ENCODE measurements around the gene SLC25A39. TPM values are rescaled to one million over a fixed set of nuclear protein-coding genes. Genes with fewer than 3 reads are reported as not detected.
"Not testable (repeated sequence)": the region's sequence is repeated elsewhere in the genome, so short reads cannot be mapped to it uniquely, and the experiment has no call there.

SLC25A39 gene
- 96.0 and 97.4 TPM in 2 replicates for polyA plus RNA-seq (2013)

- DNase-seq, result peak; percentile 90 to 98
- Histone ChIP-seq H3K18ac (ENCODE audit: low read length) (peak within 1 kb of the TSS; percentile 68), H3K9me3 (ENCODE audit: insufficient read depth, low read depth, low read length) (peaks cover 2% of the 10 kb centered on the region), H3K9ac (ENCODE audit: low read length) (peak within 1 kb of the TSS; percentile 83), H2AK5ac (ENCODE audit: low read length) (peak within 1 kb of the TSS; percentile 1), H3K27me3 (ENCODE audit: insufficient read depth, low read length) (no peaks in the 10 kb centered on the region), H3K4me2 (ENCODE audit: low read length) (peak within 1 kb of the TSS; percentile 74), H2BK12ac (ENCODE audit: low read length) (no peak within 1 kb of the TSS), H3K79me1 (ENCODE audit: low read length) (peaks cover 11% of the 10 kb centered on the region), H4K8ac (ENCODE audit: low read depth, low read length) (peak within 1 kb of the TSS; percentile 62), H2BK120ac (ENCODE audit: insufficient read depth, low read length, poor library complexity) (peak within 1 kb of the TSS; percentile 16), H3K14ac (ENCODE audit: low read length) (peak within 1 kb of the TSS; percentile 13), H2AFZ (ENCODE audit: insufficient read depth, low read length, poor library complexity) (peak within 1 kb of the TSS; percentile 57), H2BK5ac (ENCODE audit: low read depth, low read length, poor library complexity) (peak within 1 kb of the TSS; percentile 27), H3K36me3 (ENCODE audit: control insufficient read depth in 1 of 2, insufficient read depth in 2 of 2, low read length in 2 of 2) (peaks cover 26 to 28% of the 10 kb centered on the region in 2 experiments), H3K79me2 (ENCODE audit: control insufficient read depth, insufficient read depth, low read length, poor library complexity) (peaks cover 11% of the 10 kb centered on the region), H3K4me1 (ENCODE audit: control insufficient read depth in 1 of 2, insufficient read depth in 2 of 2, low read length in 2 of 2) (peaks cover 4 to 12% of the 10 kb centered on the region in 2 experiments), H3K4me3 (ENCODE audit: low read depth, low read length) (peak within 1 kb of the TSS; percentile 97), H3K23ac (ENCODE audit: low read length) (peak within 1 kb of the TSS; percentile 34), H4K12ac (ENCODE audit: low read depth, low read length) (peak within 1 kb of the TSS; percentile 67), H4K91ac (ENCODE audit: low read depth, low read length) (peak within 1 kb of the TSS; percentile 67), H3K4ac (ENCODE audit: low read depth, low read length) (peak within 1 kb of the TSS; percentile 70), H3K27ac (ENCODE audit: low read depth, low read length) (peak within 1 kb of the TSS; percentile 20)
- WGBS (ENCODE audit: extremely low coverage, insufficient coverage, insufficient read length), result no CpG with 5 or more reads among the region's 85 CpGs
Measured at GRCh38 chr17:44324571-44325275, at the start of gene SLC25A39. Gene SLC25A39 (minus strand): TSS chr17:44324823. CDS start chr17:44323562, 1,261 bp downstream.

GRCh38 chr17:44372036-44372435 is 47.4 kb upstream of the SLC25A39 start:
- Histone ChIP-seq H3K4ac (ENCODE audit: low read depth, low read length) (no peak overlapping the region), H3K27ac (ENCODE audit: low read depth, low read length) (no peak overlapping the region), H4K91ac (ENCODE audit: low read depth, low read length) (no peak overlapping the region), H3K4me1 (ENCODE audit: control insufficient read depth in 1 of 2, insufficient read depth in 2 of 2, low read length in 2 of 2) (peaks cover 10 to 12% of the 10 kb centered on the region in 2 experiments), H3K18ac (ENCODE audit: low read length) (no peak overlapping the region), H4K8ac (ENCODE audit: low read depth, low read length) (no peak overlapping the region), H3K23ac (ENCODE audit: low read length) (no peak overlapping the region), H2AFZ (ENCODE audit: insufficient read depth, low read length, poor library complexity) (no peak overlapping the region), H3K27me3 (ENCODE audit: insufficient read depth, low read length) (no peaks in the 10 kb centered on the region), H3K79me2 (ENCODE audit: control insufficient read depth, insufficient read depth, low read length, poor library complexity) (peaks cover 2% of the 10 kb centered on the region), H2BK5ac (ENCODE audit: low read depth, low read length, poor library complexity) (no peak overlapping the region), H3K9me3 (ENCODE audit: insufficient read depth, low read depth, low read length) (no peaks in the 10 kb centered on the region), H2AK5ac (ENCODE audit: low read length) (no peak overlapping the region), H3K36me3 (ENCODE audit: control insufficient read depth in 1 of 2, insufficient read depth in 2 of 2, low read length in 2 of 2) (no peaks in the 10 kb centered on the region), H2BK12ac (ENCODE audit: low read length) (no peak overlapping the region), H3K4me2 (ENCODE audit: low read length) (no peak overlapping the region), H3K14ac (ENCODE audit: low read length) (no peak overlapping the region), H3K79me1 (ENCODE audit: low read length) (no peaks in the 10 kb centered on the region), H4K12ac (ENCODE audit: low read depth, low read length) (no peak overlapping the region), H3K4me3 (ENCODE audit: low read depth, low read length) (no peak overlapping the region), H2BK120ac (ENCODE audit: insufficient read depth, low read length, poor library complexity) (no peak overlapping the region), H3K9ac (ENCODE audit: low read length) (no peak overlapping the region)
- no peak for DNase-seq
- no CpG with 5 or more reads among the region's 10 CpGs for WGBS (ENCODE audit: extremely low coverage, insufficient coverage, insufficient read length)

- not testable (repeated sequence) for H3K79me2 ChIP-seq (ENCODE audit: control insufficient read depth, insufficient read depth, low read length, poor library complexity); H2BK120ac ChIP-seq (ENCODE audit: insufficient read depth, low read length, poor library complexity); H3K27me3 ChIP-seq (ENCODE audit: insufficient read depth, low read length); H3K9me3 ChIP-seq (ENCODE audit: insufficient read depth, low read depth, low read length); H4K91ac ChIP-seq (ENCODE audit: low read depth, low read length); H3K14ac ChIP-seq (ENCODE audit: low read length); H3K79me1 ChIP-seq (ENCODE audit: low read length); H2BK12ac ChIP-seq (ENCODE audit: low read length); H2AK5ac ChIP-seq (ENCODE audit: low read length); H3K9ac ChIP-seq (ENCODE audit: low read length); H2AFZ ChIP-seq (ENCODE audit: insufficient read depth, low read length, poor library complexity); H3K4me1 ChIP-seq (ENCODE audit: control insufficient read depth in 1 of 2, insufficient read depth in 2 of 2, low read length in 2 of 2); H2BK5ac ChIP-seq (ENCODE audit: low read depth, low read length, poor library complexity); H4K12ac ChIP-seq (ENCODE audit: low read depth, low read length); H3K27ac ChIP-seq (ENCODE audit: low read depth, low read length); H4K8ac ChIP-seq (ENCODE audit: low read depth, low read length); H3K4ac ChIP-seq (ENCODE audit: low read depth, low read length); H3K18ac ChIP-seq (ENCODE audit: low read length); DNase-seq; H3K4me3 ChIP-seq (ENCODE audit: low read depth, low read length); H3K23ac ChIP-seq (ENCODE audit: low read length); H3K36me3 ChIP-seq (ENCODE audit: control insufficient read depth in 1 of 2, insufficient read depth in 2 of 2, low read length in 2 of 2); H3K4me2 ChIP-seq (ENCODE audit: low read length)
- no CpG with 5 or more reads among the region's 17 CpGs for WGBS (ENCODE audit: extremely low coverage, insufficient coverage, insufficient read length)
Measured at GRCh38 chr17:44369414-44370023, 44.9 kb upstream of the SLC25A39 start.

GRCh38 chr17:44368391-44369243 is 44.0 kb upstream of the SLC25A39 start:
- not testable (repeated sequence) for H3K4me3 ChIP-seq (ENCODE audit: low read depth, low read length); H2BK12ac ChIP-seq (ENCODE audit: low read length); H2AFZ ChIP-seq (ENCODE audit: insufficient read depth, low read length, poor library complexity); H3K4ac ChIP-seq (ENCODE audit: low read depth, low read length); H4K91ac ChIP-seq (ENCODE audit: low read depth, low read length); DNase-seq; H3K79me1 ChIP-seq (ENCODE audit: low read length); H3K27ac ChIP-seq (ENCODE audit: low read depth, low read length); H4K8ac ChIP-seq (ENCODE audit: low read depth, low read length); H3K79me2 ChIP-seq (ENCODE audit: control insufficient read depth, insufficient read depth, low read length, poor library complexity); H3K14ac ChIP-seq (ENCODE audit: low read length); H3K23ac ChIP-seq (ENCODE audit: low read length); H3K18ac ChIP-seq (ENCODE audit: low read length); H3K27me3 ChIP-seq (ENCODE audit: insufficient read depth, low read length); H3K36me3 ChIP-seq (ENCODE audit: control insufficient read depth in 1 of 2, insufficient read depth in 2 of 2, low read length in 2 of 2); H2AK5ac ChIP-seq (ENCODE audit: low read length); H3K9ac ChIP-seq (ENCODE audit: low read length); H2BK120ac ChIP-seq (ENCODE audit: insufficient read depth, low read length, poor library complexity); H2BK5ac ChIP-seq (ENCODE audit: low read depth, low read length, poor library complexity); H4K12ac ChIP-seq (ENCODE audit: low read depth, low read length); H3K9me3 ChIP-seq (ENCODE audit: insufficient read depth, low read depth, low read length); H3K4me1 ChIP-seq (ENCODE audit: control insufficient read depth in 1 of 2, insufficient read depth in 2 of 2, low read length in 2 of 2); H3K4me2 ChIP-seq (ENCODE audit: low read length)
- WGBS (ENCODE audit: extremely low coverage, insufficient coverage, insufficient read length), result 100% methylated on average over 2 of the region's 42 CpGs
